NCI-H2196 (cell line): ENCODE measurements around the gene DUSP28.

Experiments used
- DNase-seq: peaks from one replicate; lab custom pipeline; 2025; ENCODE audit not compliant: unreplicated experiment; lab: John Stamatoyannopoulos, UW

The DUSP28 gene

GRCh38 chr2:240597419-240598181 lies 37.4 kb downstream of the DUSP28 start:
- DNase-seq: no peak

- DNase-seq: no peak
Observed at GRCh38 chr2:240598311-240598911, 38.3 kb downstream of the DUSP28 start.

GRCh38 chr2:240599141-240599583 lies 39.0 kb downstream of the DUSP28 start:
- DNase-seq: no peak

- no peak for DNase-seq
Observed at GRCh38 chr2:240600451-240600961, 40.3 kb downstream of the DUSP28 start.

- DNase-seq: no peak
Observed at GRCh38 chr2:240601061-240601830, 41.1 kb downstream of the DUSP28 start.

GRCh38 chr2:240601831-240602160 lies 41.6 kb downstream of the DUSP28 start:
- no peak for DNase-seq

- no peak for DNase-seq
Observed at GRCh38 chr2:240602266-240603050, 42.3 kb downstream of the DUSP28 start.

GRCh38 chr2:240603081-240603835 lies 43.1 kb downstream of the DUSP28 start:
- DNase-seq: no peak

- DNase-seq: no peak
Observed at GRCh38 chr2:240603846-240604245, 43.7 kb downstream of the DUSP28 start.

- DNase-seq: peak; percentile 94
Observed at GRCh38 chr2:240604291-240604938, 44.3 kb downstream of the DUSP28 start.

- DNase-seq: no peak
Observed at GRCh38 chr2:240604939-240605716, 45.0 kb downstream of the DUSP28 start.

GRCh38 chr2:240605867-240606743 lies 45.9 kb downstream of the DUSP28 start:
- no peak for DNase-seq

- DNase-seq: no peak
Observed at GRCh38 chr2:240611601-240612210, 51.5 kb downstream of the DUSP28 start.
